PC-3 (cell line): ENCODE data around the gene USP9Y.

Experiments used
- CTCF ChIP-seq: fragments of 300-600 bp; sonication (generic); conservative IDR thresholded peaks from 2 replicates; pipeline ENCODE4 v1.5.1; 2017; ENCODE audit warnings: antibody characterized with exemption, low read depth, mild to moderate bottlenecking, low read length
- EZH2 ChIP-seq: fragments of 300-600 bp; sonication (generic); IDR thresholded peaks from one replicate; pipeline ENCODE4 v1.6.1; 2017; ENCODE audit warnings: antibody characterized with exemption, mild to moderate bottlenecking, low read length; ENCODE audit not compliant: unreplicated experiment

- TF ChIP-seq CTCF: no peak
- TF ChIP-seq EZH2: no peak
Measured at GRCh38 chrY:12744091-12744490, 43.1 kb downstream of the USP9Y start.
